Effector memory CD4-positive, alpha-beta T cell (primary cell): ENCODE data around the gene EP400.

ENCODE experiments used
- DNase-seq, 3 donors: peaks; one replicate each; pipeline ENCODE4 v3.0.0-alpha.2; 2020
- H3K27ac ChIP-seq: 2 replicates; pipeline ENCODE4 v1.7.0; 2013; ENCODE audit warnings: mild to moderate bottlenecking, low read length, moderate library complexity; ENCODE audit not compliant: insufficient read depth, poor library complexity, severe bottlenecking
- H3K27me3 ChIP-seq: replicated peaks from 2 replicates; pipeline ENCODE4 v1.7.0; 2013; ENCODE audit warnings: mild to moderate bottlenecking, low read length; ENCODE audit not compliant: insufficient read depth, control insufficient read depth, poor library complexity, severe bottlenecking
- H3K36me3 ChIP-seq: 2 replicates; pipeline ENCODE4 v1.7.0; 2013; ENCODE audit warnings: mild to moderate bottlenecking, low read length, moderate library complexity; ENCODE audit not compliant: control insufficient read depth, insufficient read depth
- H3K4me1 ChIP-seq: 2 replicates; pipeline ENCODE4 v1.7.0; 2013; ENCODE audit warnings: low read length, mild to moderate bottlenecking; ENCODE audit not compliant: control insufficient read depth, insufficient read depth, poor library complexity, severe bottlenecking
- H3K4me3 ChIP-seq: 2 replicates; pipeline ENCODE4 v1.7.0; 2013; ENCODE audit warnings: low read length, low read depth, mild to moderate bottlenecking; ENCODE audit not compliant: insufficient read depth, poor library complexity, severe bottlenecking
- H3K9me3 ChIP-seq: 2 replicates; pipeline ENCODE4 v1.7.0; 2013; ENCODE audit warnings: mild to moderate bottlenecking, low read length, moderate library complexity; ENCODE audit not compliant: control insufficient read depth

Gene EP400

GRCh38 chr12:132003846-132004245 is 54.1 kb downstream of the EP400 start:
- no peak for DNase-seq
- Histone ChIP-seq H3K27ac (no peak overlapping the region), H3K36me3 (peaks cover 38% of the 10 kb centered on the region), H3K4me1 (no peaks in the 10 kb centered on the region), H3K9me3 (no peaks in the 10 kb centered on the region), H3K27me3 (no peaks in the 10 kb centered on the region), H3K4me3 (no peak overlapping the region)

GRCh38 chr12:132004946-132005345 is 55.2 kb downstream of the EP400 start:
- DNase-seq = no peak
- no peak overlapping the region for H3K4me3 ChIP-seq
- H3K4me1 ChIP-seq = no peaks in the 10 kb centered on the region
- no peaks in the 10 kb centered on the region for H3K27me3 ChIP-seq
- no peak overlapping the region for H3K27ac ChIP-seq
- no peaks in the 10 kb centered on the region for H3K9me3 ChIP-seq
- H3K36me3 ChIP-seq = peaks cover 41% of the 10 kb centered on the region

DNA sequence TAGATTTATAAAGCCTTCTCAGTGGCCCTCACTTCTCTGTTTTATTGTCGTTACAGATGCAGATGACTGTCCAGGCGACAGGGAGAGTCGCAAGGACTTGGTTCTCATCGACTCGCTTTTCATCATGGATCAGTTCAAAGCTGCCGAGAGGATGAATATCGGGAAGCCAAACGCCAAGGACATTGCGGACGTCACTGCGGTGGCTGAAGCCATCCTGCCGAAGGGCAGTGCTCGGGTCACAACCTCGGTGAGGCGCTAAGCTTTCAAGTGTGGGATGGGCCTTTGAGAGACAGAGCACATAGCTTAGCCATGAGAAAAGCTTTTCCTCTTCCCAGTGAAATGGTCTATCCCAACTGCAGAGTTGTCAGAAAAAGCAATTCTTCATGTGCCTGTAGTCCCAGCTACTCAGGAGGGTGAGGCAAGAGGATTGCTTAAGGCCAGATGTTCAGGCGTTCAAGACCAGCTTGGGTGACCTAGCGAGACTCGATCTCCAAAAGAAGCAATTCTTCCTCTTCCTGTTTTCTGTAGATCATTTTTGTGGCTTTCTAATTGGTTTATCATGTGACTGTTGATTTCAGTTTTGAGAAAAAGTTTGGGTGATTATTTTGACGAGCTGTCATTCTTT is 56.4 kb downstream of the EP400 start:
- Histone ChIP-seq H3K36me3 (peaks cover 48% of the 10 kb centered on the region), H3K27ac (no peak overlapping the region), H3K4me1 (no peaks in the 10 kb centered on the region), H3K9me3 (no peaks in the 10 kb centered on the region), H3K27me3 (no peaks in the 10 kb centered on the region), H3K4me3 (no peak overlapping the region)
- DNase-seq = no peak

DNA sequence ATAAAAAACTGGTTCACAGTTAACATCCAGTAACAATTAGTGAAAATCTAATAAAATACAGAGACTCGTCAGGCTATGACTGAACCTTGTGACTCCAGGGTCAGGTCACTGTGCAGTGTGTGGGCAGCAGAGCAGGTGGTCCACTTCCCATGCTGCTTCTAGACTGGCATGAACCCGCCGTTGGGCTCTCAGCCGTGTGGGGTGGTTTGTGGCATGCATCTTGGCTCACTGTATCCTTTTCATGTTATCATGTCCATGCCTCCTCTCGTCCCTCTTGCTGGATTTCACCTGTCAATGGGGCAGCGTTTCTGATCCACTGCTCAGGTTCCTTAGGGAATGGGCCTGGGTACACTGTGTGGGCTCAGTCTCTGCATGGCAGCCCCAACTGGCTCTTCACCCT is 57.3 kb downstream of the EP400 start:
- DNase-seq = no peak
- no peaks in the 10 kb centered on the region for H3K27me3 ChIP-seq
- no peak overlapping the region for H3K27ac ChIP-seq
- H3K4me3 ChIP-seq = no peak overlapping the region
- H3K9me3 ChIP-seq = no peaks in the 10 kb centered on the region
- no peaks in the 10 kb centered on the region for H3K4me1 ChIP-seq
- peaks cover 57% of the 10 kb centered on the region for H3K36me3 ChIP-seq

GRCh38 chr12:132009336-132009859 is 59.7 kb downstream of the EP400 start:
- H3K27ac ChIP-seq = no peak overlapping the region
- H3K4me1 ChIP-seq = no peaks in the 10 kb centered on the region
- no peaks in the 10 kb centered on the region for H3K27me3 ChIP-seq
- no peak for DNase-seq
- H3K36me3 ChIP-seq = peaks cover 69% of the 10 kb centered on the region
- no peak overlapping the region for H3K4me3 ChIP-seq
- no peaks in the 10 kb centered on the region for H3K9me3 ChIP-seq

DNA sequence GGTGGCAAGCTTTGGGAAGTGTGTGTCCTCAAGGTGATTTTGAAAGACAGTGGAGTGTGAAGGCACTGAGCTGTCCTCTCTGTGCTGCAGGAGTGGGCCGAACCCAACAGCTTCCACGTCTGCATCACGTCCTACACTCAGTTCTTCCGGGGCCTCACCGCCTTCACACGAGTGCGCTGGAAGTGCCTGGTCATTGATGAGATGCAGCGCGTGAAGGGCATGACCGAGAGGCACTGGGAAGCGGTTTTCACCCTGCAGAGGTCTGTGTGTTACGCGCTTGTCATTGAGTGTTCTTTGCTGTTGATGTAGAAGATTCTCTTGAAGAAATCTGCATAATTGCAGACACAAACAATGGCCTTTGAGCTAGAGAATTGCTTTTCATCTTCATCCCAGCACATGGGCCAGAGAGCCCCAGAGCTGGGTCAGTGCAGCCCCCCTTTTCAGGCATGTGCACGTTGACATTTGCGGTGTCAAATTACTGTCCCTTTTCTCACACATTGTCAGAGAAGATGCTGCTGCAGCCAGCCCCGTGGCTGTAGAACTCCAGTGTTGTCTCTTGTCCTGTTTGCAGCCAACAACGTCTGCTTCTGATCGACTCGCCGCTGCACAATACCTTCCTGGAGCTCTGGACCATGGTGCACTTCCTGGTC is 63.3 kb downstream of the EP400 start:
- Histone ChIP-seq H3K9me3 (no peaks in the 10 kb centered on the region), H3K4me3 (no peak overlapping the region), H3K4me1 (no peaks in the 10 kb centered on the region), H3K27me3 (no peaks in the 10 kb centered on the region), H3K36me3 (peaks cover 79% of the 10 kb centered on the region), H3K27ac (no peak overlapping the region)
- DNase-seq = no peak

GRCh38 chr12:132014092-132014914 is 64.6 kb downstream of the EP400 start:
- Histone ChIP-seq H3K4me1 (no peaks in the 10 kb centered on the region), H3K9me3 (no peaks in the 10 kb centered on the region), H3K27me3 (no peaks in the 10 kb centered on the region), H3K4me3 (no peak overlapping the region), H3K27ac (no peak overlapping the region), H3K36me3 (peaks cover 89% of the 10 kb centered on the region)
- DNase-seq = no peak

- H3K9me3 ChIP-seq = no peaks in the 10 kb centered on the region
- H3K27ac ChIP-seq = no peak overlapping the region
- no peak for DNase-seq
- H3K36me3 ChIP-seq = peaks cover 95% of the 10 kb centered on the region
- no peaks in the 10 kb centered on the region for H3K27me3 ChIP-seq
- H3K4me3 ChIP-seq = no peak overlapping the region
- H3K4me1 ChIP-seq = no peaks in the 10 kb centered on the region
Observed at GRCh38 chr12:132014915-132015280, 65.2 kb downstream of the EP400 start.

GRCh38 chr12:132015686-132016430 is 66.1 kb downstream of the EP400 start:
- no peak for DNase-seq
- Histone ChIP-seq H3K4me1 (no peaks in the 10 kb centered on the region), H3K27ac (no peak overlapping the region), H3K36me3 (peaks cover 97% of the 10 kb centered on the region), H3K4me3 (no peak overlapping the region), H3K27me3 (no peaks in the 10 kb centered on the region), H3K9me3 (no peaks in the 10 kb centered on the region)
